Cardiac fibroblast (primary cell): ENCODE measurements around the gene AK9.
A peak's percentile ranks its signal among the peaks of the same experiment; 100 is the strongest.

Source experiments
- DNase-seq, 2 donors: peaks; one replicate each; pipeline versions ENCODE4 v3.0.0 to v3.0.0-alpha.2; 2010; ENCODE audit warnings: low read depth in 2 of 2
- H3K4me3 ChIP-seq, 2 donors: replicated peaks in 1 of 2; 1 replicate in 1 of 2; 2 replicates in 1 of 2; pipeline ENCODE4 v1.5.1; 2011; ENCODE audit warnings: low read depth in 2 of 2, low read length in 2 of 2, mild to moderate bottlenecking in 2 of 2, moderate library complexity in 1 of 2
- TF ChIP-seq, protein P1 (sequence below): IDR thresholded peaks from one replicate; pipeline ENCODE4 v1.5.1; 2011; ENCODE audit warnings: low read depth, mild to moderate bottlenecking, low read length, inconsistent platforms

Gene AK9

DNA sequence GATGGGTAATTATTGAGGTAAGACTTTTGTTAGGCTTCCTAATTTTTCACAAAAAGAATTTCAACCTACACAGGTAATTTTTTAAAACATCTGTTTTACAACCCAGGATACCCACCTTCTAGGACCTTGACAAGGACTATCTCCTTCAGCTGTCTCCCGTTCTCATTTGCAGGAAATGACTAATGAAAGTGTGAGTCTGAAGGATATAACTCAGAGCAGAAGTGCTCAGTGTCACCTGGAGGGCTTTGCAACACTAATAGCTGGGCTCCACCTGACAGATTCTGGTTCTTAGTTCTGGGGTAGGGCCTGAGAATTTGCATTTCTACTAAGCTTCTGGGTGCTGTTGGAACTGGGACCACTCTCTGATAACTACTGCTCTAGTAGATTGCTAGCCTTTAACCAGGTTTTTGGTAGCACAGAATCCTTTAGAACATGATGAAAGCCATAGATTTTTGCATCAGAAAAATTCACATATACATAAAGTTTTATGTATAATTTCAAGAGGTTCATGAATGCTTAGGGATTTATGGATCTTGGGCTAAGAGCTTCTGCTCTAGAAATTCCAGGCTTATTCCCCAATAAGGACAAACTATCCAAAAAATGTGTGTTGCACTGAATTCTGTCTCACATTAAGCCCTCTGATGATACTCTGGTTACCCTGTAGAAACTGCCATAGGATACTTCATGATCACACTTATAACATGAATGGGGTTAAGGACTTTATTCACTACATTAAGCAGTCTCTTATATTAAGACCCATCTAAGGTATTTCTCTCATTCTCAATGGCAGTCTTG lies 30.3 kb downstream of the AK9 start:
- peak in 1 of 2 donors; percentile 4 for DNase-seq
- no peak overlapping the region for H3K4me3 ChIP-seq
- TF ChIP-seq, protein P1, sequence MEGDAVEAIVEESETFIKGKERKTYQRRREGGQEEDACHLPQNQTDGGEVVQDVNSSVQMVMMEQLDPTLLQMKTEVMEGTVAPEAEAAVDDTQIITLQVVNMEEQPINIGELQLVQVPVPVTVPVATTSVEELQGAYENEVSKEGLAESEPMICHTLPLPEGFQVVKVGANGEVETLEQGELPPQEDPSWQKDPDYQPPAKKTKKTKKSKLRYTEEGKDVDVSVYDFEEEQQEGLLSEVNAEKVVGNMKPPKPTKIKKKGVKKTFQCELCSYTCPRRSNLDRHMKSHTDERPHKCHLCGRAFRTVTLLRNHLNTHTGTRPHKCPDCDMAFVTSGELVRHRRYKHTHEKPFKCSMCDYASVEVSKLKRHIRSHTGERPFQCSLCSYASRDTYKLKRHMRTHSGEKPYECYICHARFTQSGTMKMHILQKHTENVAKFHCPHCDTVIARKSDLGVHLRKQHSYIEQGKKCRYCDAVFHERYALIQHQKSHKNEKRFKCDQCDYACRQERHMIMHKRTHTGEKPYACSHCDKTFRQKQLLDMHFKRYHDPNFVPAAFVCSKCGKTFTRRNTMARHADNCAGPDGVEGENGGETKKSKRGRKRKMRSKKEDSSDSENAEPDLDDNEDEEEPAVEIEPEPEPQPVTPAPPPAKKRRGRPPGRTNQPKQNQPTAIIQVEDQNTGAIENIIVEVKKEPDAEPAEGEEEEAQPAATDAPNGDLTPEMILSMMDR, result no peak

DNA sequence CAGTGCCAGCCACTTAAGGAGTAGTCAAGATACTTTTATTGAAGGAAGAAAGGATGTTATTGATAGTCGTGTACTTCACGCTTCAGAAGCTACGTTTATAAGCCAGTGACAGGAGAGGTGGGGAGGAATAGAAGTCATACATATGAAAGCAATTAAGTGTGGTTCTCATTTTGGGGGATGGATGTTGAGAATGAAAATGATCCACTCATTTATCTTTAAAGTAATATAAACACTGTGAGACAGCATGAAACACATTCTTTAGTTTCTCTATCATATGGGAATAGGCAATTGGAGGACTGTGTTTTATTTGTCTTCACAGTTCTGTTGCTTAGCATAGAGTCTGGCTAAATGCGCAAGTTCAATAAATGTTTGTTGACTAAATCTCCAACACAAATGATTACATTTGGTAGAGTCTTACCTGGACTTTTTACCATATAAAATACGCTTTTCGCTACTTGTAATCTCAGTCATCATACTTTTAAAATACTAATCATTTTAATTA lies 35.2 kb downstream of the AK9 start:
- no peak overlapping the region for H3K4me3 ChIP-seq
- TF ChIP-seq, protein P1, result no peak
- DNase-seq, result no peak

DNA sequence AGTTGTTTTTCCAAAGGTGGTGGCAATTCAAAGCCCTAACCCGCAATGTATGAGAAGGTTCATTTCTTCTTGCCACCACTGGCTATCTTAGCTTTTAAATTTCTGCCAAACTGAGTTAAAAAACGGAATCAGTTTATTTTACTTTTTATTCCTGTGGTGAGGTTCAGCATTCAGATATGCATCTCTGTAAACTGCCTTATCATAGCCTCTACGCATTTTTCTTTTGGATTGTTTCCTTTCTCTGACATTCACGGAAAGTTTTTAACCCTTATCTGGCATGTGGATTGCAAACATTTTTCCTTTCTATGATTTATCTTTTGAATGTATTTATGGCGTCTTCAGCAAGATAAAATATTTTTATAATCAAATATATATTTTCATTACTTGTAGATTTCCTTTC lies 37.7 kb downstream of the AK9 start:
- no peak for DNase-seq
- no peak overlapping the region for H3K4me3 ChIP-seq
- TF ChIP-seq, protein P1, result no peak

DNA sequence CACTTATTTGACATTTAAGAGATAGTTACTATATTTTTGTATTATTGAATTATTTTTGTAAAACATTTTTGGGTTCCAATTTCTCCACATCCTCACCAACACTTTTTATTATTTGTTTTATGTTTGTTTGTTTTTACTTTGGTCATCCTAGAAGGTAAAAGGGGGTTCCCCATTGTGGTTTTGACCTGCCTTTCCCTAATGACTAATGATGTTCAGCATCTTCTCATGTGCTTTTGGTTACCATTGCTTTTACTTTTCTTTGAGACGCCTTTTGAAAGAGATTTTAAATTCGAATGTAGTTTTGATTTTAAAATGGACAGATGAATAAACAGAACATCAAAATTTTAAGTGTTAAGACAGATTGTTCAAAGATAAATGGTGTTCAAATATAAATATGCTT lies 46.9 kb downstream of the AK9 start:
- no peak overlapping the region for H3K4me3 ChIP-seq
- peak in 1 of 2 donors; percentile 33 for DNase-seq
- TF ChIP-seq, protein P1, result no peak

DNA sequence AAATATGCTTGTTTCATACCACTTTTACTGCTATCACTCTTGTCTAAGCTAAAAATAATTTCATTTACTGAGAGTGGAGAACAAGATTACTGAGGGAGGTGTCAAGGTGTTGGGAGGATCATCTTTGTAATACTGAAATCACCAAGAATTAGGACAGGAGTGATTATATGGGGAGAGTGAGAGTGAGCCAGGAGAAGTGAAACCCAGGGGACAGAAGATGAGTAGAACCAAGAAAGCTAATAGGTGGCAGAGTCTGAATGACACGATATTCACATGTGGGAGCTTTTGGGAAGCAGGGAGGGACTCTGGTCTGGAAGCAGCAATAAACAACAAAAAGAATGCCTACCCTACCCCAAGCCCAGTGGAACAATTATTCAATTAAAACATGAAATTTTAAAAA lies 58.6 kb downstream of the AK9 start:
- TF ChIP-seq, protein P1, result no peak
- no peak overlapping the region for H3K4me3 ChIP-seq
- DNase-seq, result no peak

DNA sequence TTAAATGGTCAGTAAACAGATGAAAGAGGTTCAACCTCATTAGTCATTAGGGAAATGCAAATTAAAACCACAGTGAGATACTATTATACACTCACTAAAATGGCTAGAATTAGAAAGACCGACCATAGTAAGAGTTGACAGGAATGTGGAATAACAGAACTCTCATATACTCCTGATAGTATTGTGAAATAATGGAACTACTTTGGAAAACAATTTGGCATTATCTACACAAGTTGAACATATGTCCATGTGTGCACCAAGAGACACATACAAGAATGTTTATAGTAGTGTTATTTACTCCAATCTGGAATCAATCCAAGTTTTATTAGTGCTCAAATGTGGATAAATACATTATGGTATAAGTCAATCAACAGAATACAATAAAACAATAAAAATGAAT lies 59.6 kb downstream of the AK9 start:
- TF ChIP-seq, protein P1, result no peak
- no peak overlapping the region for H3K4me3 ChIP-seq
- DNase-seq, result no peak
